HEK293 (cell line): ENCODE data around the gene LMOD3.

Experiments
- CTCF ChIA-PET: fragments of 350-600 bp; formaldehyde crosslinking; extraction: SDS; loops from one replicate; lab custom pipeline; 2021; ENCODE audit warnings: antibody characterized with exemption; lab: Yijun Ruan, JAX
- POLR2A ChIA-PET: fragments of 300-600 bp; formaldehyde crosslinking; extraction: SDS; loops from one replicate; lab custom pipeline; 2020; ENCODE audit warnings: antibody characterized with exemption, inconsistent platforms; lab: Yijun Ruan, JAX
- H3K27ac ChIP-seq: fragments of 200-500 bp; sonication (Bioruptor generic); 2 replicates; pipeline ENCODE4 v1.5.1; 2014; ENCODE audit warnings: low read depth, low read length, control low read depth, inconsistent platforms; ENCODE audit errors: extremely low read depth
- H3K36me3 ChIP-seq, 2 experiments: fragments of 200-500 bp in 1 of 2; sonication (Bioruptor generic) in 1 of 2; 1 replicate in 1 of 2; 2 replicates in 1 of 2; pipeline ENCODE4 v1.5.1; 2014 to 2017; ENCODE audit warnings: inconsistent platforms in 2 of 2, low read length in 2 of 2; ENCODE audit not compliant: control insufficient read depth in 2 of 2, insufficient read depth in 1 of 2
- H3K4me1 ChIP-seq: fragments of 200-500 bp; sonication (Bioruptor generic); 2 replicates; pipeline ENCODE4 v1.5.1; 2014; ENCODE audit warnings: mild to moderate bottlenecking, low read length, inconsistent platforms; ENCODE audit not compliant: control insufficient read depth, insufficient read depth
- H3K4me3 ChIP-seq: 2 replicates; pipeline ENCODE4 v1.5.1; 2011; ENCODE audit warnings: low read depth, mild to moderate bottlenecking, control low read depth, low read length, moderate library complexity
- H3K9me3 ChIP-seq: fragments of 200-500 bp; sonication (Bioruptor generic); 2 replicates; pipeline ENCODE4 v1.5.1; 2014; ENCODE audit warnings: low read depth, low read length, inconsistent platforms; ENCODE audit not compliant: control insufficient read depth, insufficient read depth
- GLIS2 ChIP-seq: fragments of 450-650 bp; formaldehyde crosslinking; IDR thresholded peaks from 2 replicates; pipeline ENCODE4 v1.5.1; 2016; ENCODE audit warnings: missing biosample characterization, missing genetic modification characterization
- IKZF3 ChIP-seq: fragments of 450-650 bp; IDR thresholded peaks from 2 replicates; pipeline ENCODE4 v1.5.0; 2018; ENCODE audit warnings: missing biosample characterization, mild to moderate bottlenecking, missing genetic modification characterization, moderate library complexity
- KLF7 ChIP-seq: fragments of 450-650 bp; formaldehyde crosslinking; IDR thresholded peaks from 2 replicates; pipeline ENCODE4 v1.5.1; 2016; ENCODE audit warnings: missing biosample characterization, missing genetic modification characterization, borderline replicate concordance
- KLF9 ChIP-seq: fragments of 450-650 bp; formaldehyde crosslinking; IDR thresholded peaks from 2 replicates; pipeline ENCODE4 v1.5.1; 2016; ENCODE audit warnings: missing biosample characterization, missing genetic modification characterization, low read depth
- OVOL3 ChIP-seq: fragments of 450-650 bp; formaldehyde crosslinking; IDR thresholded peaks from 2 replicates; pipeline ENCODE4 v1.5.1; 2016; ENCODE audit warnings: missing biosample characterization, missing genetic modification characterization
- SCRT1 ChIP-seq: fragments of 450-650 bp; formaldehyde crosslinking; IDR thresholded peaks from 2 replicates; pipeline ENCODE4 v1.5.1; 2016; ENCODE audit warnings: missing biosample characterization, missing genetic modification characterization, borderline replicate concordance
- ZFP37 ChIP-seq: fragments of 450-650 bp; formaldehyde crosslinking; IDR thresholded peaks from 2 replicates; pipeline ENCODE4 v1.5.1; 2016; ENCODE audit warnings: missing biosample characterization, missing genetic modification characterization
- ZNF169 ChIP-seq: fragments of 450-650 bp; formaldehyde crosslinking; IDR thresholded peaks from 2 replicates; pipeline ENCODE4 v1.5.1; 2016; ENCODE audit warnings: missing biosample characterization, missing genetic modification characterization
- ZNF26 ChIP-seq: fragments of 450-650 bp; formaldehyde crosslinking; IDR thresholded peaks from 2 replicates; pipeline ENCODE4 v1.5.1; 2016; ENCODE audit warnings: missing biosample characterization, missing genetic modification characterization
- ZNF280C ChIP-seq: fragments of 450-650 bp; formaldehyde crosslinking; IDR thresholded peaks from 2 replicates; pipeline ENCODE4 v1.5.1; 2016; ENCODE audit warnings: missing biosample characterization, missing genetic modification characterization
- ZNF426 ChIP-seq: fragments of 450-650 bp; formaldehyde crosslinking; IDR thresholded peaks from 2 replicates; pipeline ENCODE4 v1.5.1; 2017; ENCODE audit warnings: missing biosample characterization, missing genetic modification characterization, mild to moderate bottlenecking, inconsistent platforms, moderate library complexity
- ZNF510 ChIP-seq: fragments of 450-650 bp; formaldehyde crosslinking; IDR thresholded peaks from 2 replicates; pipeline ENCODE4 v1.5.1; 2018; ENCODE audit warnings: mild to moderate bottlenecking, missing genetic modification characterization, missing biosample characterization; ENCODE audit not compliant: insufficient replicate concordance
- ZNF514 ChIP-seq: fragments of 450-650 bp; formaldehyde crosslinking; IDR thresholded peaks from 2 replicates; pipeline ENCODE4 v1.5.1; 2016; ENCODE audit warnings: missing biosample characterization, missing genetic modification characterization
- ZNF518A ChIP-seq: fragments of 450-650 bp; formaldehyde crosslinking; conservative IDR thresholded peaks from 2 replicates; pipeline ENCODE4 v1.5.1; 2016; ENCODE audit warnings: low read depth, missing biosample characterization, missing genetic modification characterization
- ZNF558 ChIP-seq: fragments of 450-650 bp; formaldehyde crosslinking; IDR thresholded peaks from 2 replicates; pipeline ENCODE4 v1.5.1; 2016; ENCODE audit warnings: missing biosample characterization, missing genetic modification characterization
- ZNF580 ChIP-seq: fragments of 450-650 bp; formaldehyde crosslinking; IDR thresholded peaks from 2 replicates; pipeline ENCODE4 v1.5.1; 2016; ENCODE audit warnings: missing biosample characterization, missing genetic modification characterization
- ZNF624 ChIP-seq: fragments of 450-650 bp; formaldehyde crosslinking; IDR thresholded peaks from 2 replicates; pipeline ENCODE4 v1.5.1; 2017; ENCODE audit warnings: missing biosample characterization, missing genetic modification characterization
- ZNF76 ChIP-seq: fragments of 450-650 bp; formaldehyde crosslinking; IDR thresholded peaks from 2 replicates; pipeline ENCODE4; 2016; ENCODE audit warnings: low read depth, missing biosample characterization, missing genetic modification characterization, borderline replicate concordance
- ZSCAN30 ChIP-seq: fragments of 450-650 bp; IDR thresholded peaks from 2 replicates; pipeline ENCODE4 v1.5.1; 2018; ENCODE audit warnings: missing biosample characterization, mild to moderate bottlenecking, missing genetic modification characterization, moderate library complexity

Gene LMOD3

GRCh38 chr3:69129531-69129930 lies 7.1 kb upstream of the LMOD3 start:
- TF ChIP-seq ZNF76 (tag by site-specific recombination) (no peak), ZNF518A (tag by site-specific recombination) (no peak), OVOL3 (tag by site-specific recombination) (no peak), KLF7 (tag by site-specific recombination) (no peak), ZNF280C (tag by site-specific recombination) (no peak), ZNF510 (tag by site-specific recombination) (no peak), ZFP37 (no peak), IKZF3 (tag by site-specific recombination) (no peak), ZNF558 (tag by site-specific recombination) (no peak), ZSCAN30 (tag by site-specific recombination) (no peak), ZNF426 (no peak), ZNF624 (tag by site-specific recombination) (no peak), ZNF514 (no peak), ZNF580 (no peak), SCRT1 (no peak), ZNF169 (no peak), GLIS2 (tag by site-specific recombination) (no peak), KLF9 (tag by site-specific recombination) (no peak), ZNF26 (tag by site-specific recombination) (no peak)
- Histone ChIP-seq H3K4me1 (no peaks in the 10 kb centered on the region), H3K27ac (no peak overlapping the region), H3K36me3 (no peaks in the 10 kb centered on the region), H3K4me3 (no peak overlapping the region), H3K9me3 (no peaks in the 10 kb centered on the region)
- ChIA-PET POLR2A (no interaction called here), CTCF (interaction anchor here (0.5 to 2.2 kb wide), 2 partner anchors 9 to 13 kb away, joined by 6 to 8 read pairs; no protein-coding TSS in a partner anchor)
